Measurements from ENCODE around the gene SLC34A3. TPM values are rescaled to one million over a fixed set of nuclear protein-coding genes. Genes with fewer than 3 reads are reported as not detected.

The SLC34A3 gene
- total RNA-seq, 1 experiment from 2014 or later = 0.13 TPM

- Mint-ChIP-seq H3K4me3 (no peak overlapping the region), H3K36me3 (peaks cover 20% of the 10 kb centered on the region), H3K27me3 (ENCODE audit: low read depth) (no peaks in the 10 kb centered on the region), H3K9me3 (no peaks in the 10 kb centered on the region), H3K4me1 (no peaks in the 10 kb centered on the region), H3K27ac (no peak overlapping the region)
- DNase-seq (ENCODE audit: low spot score) (no peak), ATAC-seq (no peak)
- POLR2A ChIA-PET = no interaction called here
- TF ChIP-seq AFF4 (CRISPR knock-in tag; IDR thresholded peaks at IDR 0.05; ENCODE audit: borderline replicate concordance) (no peak), EMX1 (CRISPR knock-in tag; IDR thresholded peaks at IDR 0.05) (no peak), STAT6 (CRISPR knock-in tag; conservative IDR thresholded peaks at IDR 0.05; ENCODE audit: low read depth) (no peak), ATF2 (CRISPR knock-in tag; IDR thresholded peaks at IDR 0.05; ENCODE audit: borderline replicate concordance, low read depth) (no peak), NFATC4 (CRISPR knock-in tag; IDR thresholded peaks at IDR 0.05) (no peak), FOXP4 (CRISPR knock-in tag; IDR thresholded peaks at IDR 0.05) (no peak), RELA (CRISPR knock-in tag; IDR thresholded peaks at IDR 0.05; ENCODE audit: borderline replicate concordance) (no peak), RORB (CRISPR knock-in tag; IDR thresholded peaks at IDR 0.05) (no peak), ZNF121 (CRISPR knock-in tag; IDR thresholded peaks at IDR 0.05) (no peak), ZNF423 (CRISPR knock-in tag; IDR thresholded peaks at IDR 0.05) (no peak), SMAD3 (CRISPR knock-in tag; IDR thresholded peaks at IDR 0.05; ENCODE audit: borderline replicate concordance) (no peak), ATF1 (CRISPR knock-in tag; IDR thresholded peaks at IDR 0.05) (no peak), ATF6 (CRISPR knock-in tag; IDR thresholded peaks at IDR 0.05) (no peak), E2F1 (CRISPR knock-in tag; IDR thresholded peaks at IDR 0.05) (no peak), ETV6 (CRISPR knock-in tag; IDR thresholded peaks at IDR 0.05) (no peak), IRF1 (CRISPR knock-in tag; IDR thresholded peaks at IDR 0.05) (no peak), PRDM15 (CRISPR knock-in tag; IDR thresholded peaks at IDR 0.05) (no peak), NFYB (CRISPR knock-in tag; conservative IDR thresholded peaks at IDR 0.05; ENCODE audit: low read depth) (no peak), ZBTB43 (CRISPR knock-in tag; IDR thresholded peaks at IDR 0.05) (no peak)
- CTCF ChIA-PET = no interaction called here
Measured at GRCh38 chr9:137267933-137268355, 37.2 kb downstream of the SLC34A3 start.

Measured in WTC11 (cell line).